ES-I3 (cell line): ENCODE measurements around the gene THOC3.
"Not testable (repeated sequence)": the region's sequence is repeated elsewhere in the genome, so short reads cannot be mapped to it uniquely, and the experiment has no call there.

ENCODE experiments used
- H3K36me3 ChIP-seq: 2 replicates; pipeline ENCODE4 v1.6.1; 2013; ENCODE audit warnings: mild to moderate bottlenecking, low read length, control low read depth, moderate library complexity; ENCODE audit not compliant: insufficient read depth
- H3K4me1 ChIP-seq: 2 replicates; pipeline ENCODE4 v1.6.1; 2013; ENCODE audit warnings: mild to moderate bottlenecking, control low read depth, low read length; ENCODE audit not compliant: insufficient read depth
- H3K9ac ChIP-seq: 2 replicates; pipeline ENCODE4 v1.6.1; 2013; ENCODE audit warnings: low read depth, mild to moderate bottlenecking, low read length, moderate library complexity
- H3K9me3 ChIP-seq: 2 replicates; pipeline ENCODE4 v1.6.1; 2013; ENCODE audit warnings: mild to moderate bottlenecking, low read length, moderate library complexity; ENCODE audit not compliant: control insufficient read depth, insufficient read depth

Gene THOC3

DNA sequence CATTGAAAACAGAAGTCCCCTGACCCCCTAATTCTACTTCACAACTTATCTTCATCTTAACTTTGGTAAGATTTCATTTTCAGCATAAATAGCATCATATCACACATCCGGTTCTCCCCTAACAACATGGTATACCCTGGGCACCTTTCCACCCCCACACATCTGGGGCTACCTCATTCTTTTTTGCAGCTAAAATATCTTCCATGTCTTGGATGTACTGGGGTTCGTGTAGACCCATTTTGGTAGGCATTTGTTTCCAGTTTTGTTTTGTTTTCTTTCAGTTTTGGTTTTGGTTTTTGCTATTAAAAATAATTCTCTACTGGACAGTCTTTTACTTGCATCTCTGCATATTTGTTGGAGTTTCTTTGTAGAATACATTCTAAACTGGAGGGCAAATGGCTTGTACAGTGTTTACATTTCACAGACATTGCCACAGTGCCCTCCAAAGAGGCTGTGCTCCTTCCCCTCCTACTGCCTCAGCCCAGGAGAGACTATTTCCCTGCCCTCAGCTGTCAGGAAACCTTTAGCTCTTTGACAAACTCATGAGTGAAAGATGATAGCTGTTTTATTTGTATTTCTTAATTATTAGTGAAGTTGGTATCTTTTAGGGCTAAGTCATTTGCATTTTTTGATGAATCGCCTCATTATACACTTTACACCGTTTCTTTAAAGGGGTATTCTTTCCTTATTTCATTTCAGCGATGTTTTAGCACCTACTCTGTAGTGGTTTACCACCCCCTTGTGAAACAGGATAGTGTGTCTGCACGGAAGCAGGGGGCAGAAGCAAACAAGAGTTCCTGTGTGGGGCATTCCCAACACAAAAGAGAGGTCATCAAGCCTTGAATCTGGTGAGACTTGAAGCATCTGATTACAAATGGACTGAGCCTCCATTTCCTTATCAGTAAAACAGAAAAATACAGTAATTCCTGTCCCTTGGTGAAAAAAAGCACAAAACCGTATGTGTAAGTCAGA, 52.8 kb downstream of the THOC3 start:
- H3K9me3 ChIP-seq, H3K9ac ChIP-seq, H3K36me3 ChIP-seq, H3K4me1 ChIP-seq: not testable (repeated sequence)

DNA sequence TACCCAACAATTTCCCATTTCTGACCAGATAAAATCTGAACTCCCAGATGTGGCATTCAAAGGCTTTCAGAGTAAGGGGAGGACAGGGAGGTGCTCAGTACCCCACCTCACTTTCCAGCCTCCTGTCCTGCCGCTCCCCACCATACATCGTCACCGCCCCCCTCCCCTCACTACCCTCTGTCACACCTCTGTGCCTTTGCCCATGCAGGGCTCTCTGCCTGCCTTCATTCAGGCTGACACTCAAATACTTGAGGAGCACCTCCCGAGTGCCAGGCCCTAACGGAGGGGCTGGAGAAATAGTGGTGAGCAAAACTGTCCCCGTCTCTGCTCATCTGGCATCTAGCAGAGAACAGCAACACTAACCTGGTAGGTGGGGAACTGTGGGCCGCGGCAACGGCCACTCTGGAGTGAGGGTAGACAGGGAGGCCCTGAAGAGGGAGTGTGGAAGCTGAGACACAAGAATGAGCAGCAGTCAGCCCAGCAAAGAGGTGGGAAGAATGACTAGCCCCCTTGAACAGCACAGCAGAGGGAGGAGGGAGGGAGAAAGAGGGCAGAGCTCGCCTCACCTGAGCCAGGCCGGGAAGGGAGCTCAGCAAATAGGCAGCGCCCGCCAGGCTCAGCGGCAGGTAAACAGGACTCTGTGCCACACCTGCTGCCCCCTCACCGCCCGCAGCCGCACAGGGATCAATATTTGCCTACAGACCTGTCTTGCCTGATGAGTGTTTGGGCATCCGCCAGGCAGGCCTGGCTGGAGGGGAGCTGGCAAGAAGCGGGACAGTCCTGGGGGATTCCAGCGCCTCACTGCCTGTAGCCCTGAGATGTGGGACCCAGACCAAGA, 54.1 kb downstream of the THOC3 start:
- not testable (repeated sequence) for H3K9me3 ChIP-seq, H3K36me3 ChIP-seq, H3K9ac ChIP-seq, H3K4me1 ChIP-seq

DNA sequence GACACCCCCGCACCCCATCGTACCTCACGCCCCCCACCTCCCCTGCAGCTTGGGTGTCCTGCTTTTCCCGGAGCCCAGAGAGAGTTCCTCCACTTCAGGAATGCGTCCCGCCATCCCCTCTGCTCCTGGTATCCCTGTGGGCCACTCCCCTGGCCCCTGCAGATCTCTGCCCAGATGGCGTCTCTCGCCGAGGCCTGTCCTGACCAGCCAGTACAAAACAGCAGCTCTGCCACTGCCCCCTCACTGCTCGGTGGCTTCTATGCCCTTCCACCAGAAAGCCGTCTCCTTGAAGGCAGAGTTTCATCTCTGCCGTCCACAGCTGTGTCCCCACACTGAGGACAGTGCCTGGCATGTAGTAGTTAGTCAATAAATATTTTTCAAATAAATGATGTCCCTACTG, 58.0 kb downstream of the THOC3 start:
- not testable (repeated sequence) for H3K9ac ChIP-seq, H3K4me1 ChIP-seq, H3K9me3 ChIP-seq, H3K36me3 ChIP-seq
